ENCODE results near the gene PPP1R15A.

DNA sequence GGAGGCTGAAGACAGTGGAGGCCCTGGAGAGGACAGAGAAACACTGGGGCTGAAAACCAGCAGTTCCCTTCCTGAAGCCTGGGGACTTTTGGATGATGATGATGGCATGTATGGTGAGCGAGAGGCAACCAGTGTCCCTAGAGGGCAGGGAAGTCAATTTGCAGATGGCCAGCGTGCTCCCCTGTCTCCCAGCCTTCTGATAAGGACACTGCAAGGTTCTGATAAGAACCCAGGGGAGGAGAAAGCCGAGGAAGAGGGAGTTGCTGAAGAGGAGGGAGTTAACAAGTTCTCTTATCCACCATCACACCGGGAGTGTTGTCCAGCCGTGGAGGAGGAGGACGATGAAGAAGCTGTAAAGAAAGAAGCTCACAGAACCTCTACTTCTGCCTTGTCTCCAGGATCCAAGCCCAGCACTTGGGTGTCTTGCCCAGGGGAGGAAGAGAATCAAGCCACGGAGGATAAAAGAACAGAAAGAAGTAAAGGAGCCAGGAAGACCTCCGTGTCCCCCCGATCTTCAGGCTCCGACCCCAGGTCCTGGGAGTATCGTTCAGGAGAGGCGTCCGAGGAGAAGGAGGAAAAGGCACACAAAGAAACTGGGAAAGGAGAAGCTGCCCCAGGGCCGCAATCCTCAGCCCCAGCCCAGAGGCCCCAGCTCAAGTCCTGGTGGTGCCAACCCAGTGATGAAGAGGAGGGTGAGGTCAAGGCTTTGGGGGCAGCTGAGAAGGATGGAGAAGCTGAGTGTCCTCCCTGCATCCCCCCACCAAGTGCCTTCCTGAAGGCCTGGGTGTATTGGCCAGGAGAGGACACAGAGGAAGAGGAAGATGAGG lies 1.5 kb downstream of the PPP1R15A start:
- TF ChIP-seq GATA3 (IDR thresholded peaks at IDR 0.05; ENCODE audit: low read depth, low read length) (no peak), GATA2 (IDR thresholded peaks at IDR 0.05; ENCODE audit: low read depth, low read length) (no peak)

All from SH-SY5Y (cell line).